ENCODE results near the gene GRPEL1. TPM values are rescaled to one million over a fixed set of nuclear protein-coding genes. Genes with fewer than 3 reads are reported as not detected.

GRPEL1 gene
- polyA plus RNA-seq, 1 donor from 2014 or later, result 28.5 TPM

DNA sequence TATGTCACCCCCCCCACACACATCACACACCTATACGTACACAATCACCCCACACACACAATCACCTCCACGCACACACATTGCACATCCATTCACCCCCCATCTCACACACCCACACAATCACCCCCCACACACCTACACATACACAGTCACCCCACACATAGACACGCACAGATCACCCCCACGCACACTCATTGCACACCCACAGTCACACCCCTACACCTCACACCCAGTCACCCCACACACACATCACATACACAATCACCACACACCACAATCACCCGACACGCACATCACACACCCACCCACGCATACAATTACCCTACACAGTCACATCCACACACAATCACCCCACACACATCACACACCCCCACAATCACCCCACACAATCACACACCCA lies 40.6 kb downstream of the GRPEL1 start:
- Histone ChIP-seq H3K9me2 (ENCODE audit: insufficient read depth, low read length) (no peaks in the 10 kb centered on the region), H3F3A (ENCODE audit: insufficient read depth, low read length, poor library complexity, severe bottlenecking) (no peaks in the 10 kb centered on the region), H3K36me3 (ENCODE audit: insufficient read depth, low read length) (no peaks in the 10 kb centered on the region), H3K79me2 (replicated peaks; ENCODE audit: insufficient read depth, low read length) (no peaks in the 10 kb centered on the region), H3K4me2 (ENCODE audit: low read length) (no peak overlapping the region), H2AFZ (ENCODE audit: low read depth, low read length) (no peak overlapping the region), H3K4me3 (ENCODE audit: low read length) (no peak overlapping the region), H3K9me3 (ENCODE audit: low read length) (no peaks in the 10 kb centered on the region), H4K20me1 (ENCODE audit: insufficient read depth) (no peaks in the 10 kb centered on the region), H3K9ac (ENCODE audit: low read length) (no peak overlapping the region), H3K27ac (ENCODE audit: low read length) (no peak overlapping the region), H3K27me3 (ENCODE audit: insufficient read depth, low read depth, low read length) (no peaks in the 10 kb centered on the region)
- TF ChIP-seq, protein P1, sequence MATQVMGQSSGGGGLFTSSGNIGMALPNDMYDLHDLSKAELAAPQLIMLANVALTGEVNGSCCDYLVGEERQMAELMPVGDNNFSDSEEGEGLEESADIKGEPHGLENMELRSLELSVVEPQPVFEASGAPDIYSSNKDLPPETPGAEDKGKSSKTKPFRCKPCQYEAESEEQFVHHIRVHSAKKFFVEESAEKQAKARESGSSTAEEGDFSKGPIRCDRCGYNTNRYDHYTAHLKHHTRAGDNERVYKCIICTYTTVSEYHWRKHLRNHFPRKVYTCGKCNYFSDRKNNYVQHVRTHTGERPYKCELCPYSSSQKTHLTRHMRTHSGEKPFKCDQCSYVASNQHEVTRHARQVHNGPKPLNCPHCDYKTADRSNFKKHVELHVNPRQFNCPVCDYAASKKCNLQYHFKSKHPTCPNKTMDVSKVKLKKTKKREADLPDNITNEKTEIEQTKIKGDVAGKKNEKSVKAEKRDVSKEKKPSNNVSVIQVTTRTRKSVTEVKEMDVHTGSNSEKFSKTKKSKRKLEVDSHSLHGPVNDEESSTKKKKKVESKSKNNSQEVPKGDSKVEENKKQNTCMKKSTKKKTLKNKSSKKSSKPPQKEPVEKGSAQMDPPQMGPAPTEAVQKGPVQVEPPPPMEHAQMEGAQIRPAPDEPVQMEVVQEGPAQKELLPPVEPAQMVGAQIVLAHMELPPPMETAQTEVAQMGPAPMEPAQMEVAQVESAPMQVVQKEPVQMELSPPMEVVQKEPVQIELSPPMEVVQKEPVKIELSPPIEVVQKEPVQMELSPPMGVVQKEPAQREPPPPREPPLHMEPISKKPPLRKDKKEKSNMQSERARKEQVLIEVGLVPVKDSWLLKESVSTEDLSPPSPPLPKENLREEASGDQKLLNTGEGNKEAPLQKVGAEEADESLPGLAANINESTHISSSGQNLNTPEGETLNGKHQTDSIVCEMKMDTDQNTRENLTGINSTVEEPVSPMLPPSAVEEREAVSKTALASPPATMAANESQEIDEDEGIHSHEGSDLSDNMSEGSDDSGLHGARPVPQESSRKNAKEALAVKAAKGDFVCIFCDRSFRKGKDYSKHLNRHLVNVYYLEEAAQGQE (IDR thresholded peaks at IDR 0.05; ENCODE audit: borderline replicate concordance), result no peak
- TF ChIP-seq EZH2 (IDR thresholded peaks at IDR 0.05; ENCODE audit: borderline replicate concordance, insufficient read depth, low read length, poor library complexity, severe bottlenecking) (no peak), EP300 (conservative IDR thresholded peaks at IDR 0.05; ENCODE audit: poor library complexity, severe bottlenecking) (no peak), RAD21 (conservative IDR thresholded peaks at IDR 0.05) (no peak), TAF1 (IDR thresholded peaks at IDR 0.05; ENCODE audit: low read depth) (no peak), SMC3 (conservative IDR thresholded peaks at IDR 0.05; ENCODE audit: poor library complexity) (no peak), POLR2AphosphoS5 (IDR thresholded peaks at IDR 0.05) (no peak), MXI1 (conservative IDR thresholded peaks at IDR 0.05; ENCODE audit: poor library complexity, severe bottlenecking) (no peak)
- TF ChIP-seq, protein P2, sequence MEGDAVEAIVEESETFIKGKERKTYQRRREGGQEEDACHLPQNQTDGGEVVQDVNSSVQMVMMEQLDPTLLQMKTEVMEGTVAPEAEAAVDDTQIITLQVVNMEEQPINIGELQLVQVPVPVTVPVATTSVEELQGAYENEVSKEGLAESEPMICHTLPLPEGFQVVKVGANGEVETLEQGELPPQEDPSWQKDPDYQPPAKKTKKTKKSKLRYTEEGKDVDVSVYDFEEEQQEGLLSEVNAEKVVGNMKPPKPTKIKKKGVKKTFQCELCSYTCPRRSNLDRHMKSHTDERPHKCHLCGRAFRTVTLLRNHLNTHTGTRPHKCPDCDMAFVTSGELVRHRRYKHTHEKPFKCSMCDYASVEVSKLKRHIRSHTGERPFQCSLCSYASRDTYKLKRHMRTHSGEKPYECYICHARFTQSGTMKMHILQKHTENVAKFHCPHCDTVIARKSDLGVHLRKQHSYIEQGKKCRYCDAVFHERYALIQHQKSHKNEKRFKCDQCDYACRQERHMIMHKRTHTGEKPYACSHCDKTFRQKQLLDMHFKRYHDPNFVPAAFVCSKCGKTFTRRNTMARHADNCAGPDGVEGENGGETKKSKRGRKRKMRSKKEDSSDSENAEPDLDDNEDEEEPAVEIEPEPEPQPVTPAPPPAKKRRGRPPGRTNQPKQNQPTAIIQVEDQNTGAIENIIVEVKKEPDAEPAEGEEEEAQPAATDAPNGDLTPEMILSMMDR (IDR thresholded peaks at IDR 0.05; ENCODE audit: poor library complexity, severe bottlenecking), result no peak

DNA sequence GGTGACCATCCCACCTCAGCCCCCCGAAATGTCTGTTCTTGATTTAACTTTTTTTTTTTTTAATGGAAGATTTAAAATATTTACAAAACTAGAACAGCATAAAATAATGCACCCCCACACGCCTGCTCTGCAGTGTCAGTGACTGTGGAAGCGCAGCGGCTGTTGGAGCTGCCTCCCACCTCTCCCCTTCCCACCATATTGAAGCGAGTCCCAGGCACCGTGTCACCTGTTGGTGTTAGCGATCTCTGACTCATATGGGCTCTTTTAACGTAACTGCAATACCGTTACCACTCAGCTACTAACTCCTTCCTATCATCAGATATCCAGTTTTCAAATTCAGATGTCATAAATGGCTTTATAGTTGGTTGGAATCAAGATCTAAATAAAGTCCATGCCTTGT lies 41.8 kb downstream of the GRPEL1 start:
- no peak for TF ChIP-seq SMC3 (conservative IDR thresholded peaks at IDR 0.05; ENCODE audit: poor library complexity)
- no peak for TF ChIP-seq TAF1 (IDR thresholded peaks at IDR 0.05; ENCODE audit: low read depth)
- no peak for TF ChIP-seq EP300 (conservative IDR thresholded peaks at IDR 0.05; ENCODE audit: poor library complexity, severe bottlenecking)
- TF ChIP-seq EZH2 (IDR thresholded peaks at IDR 0.05; ENCODE audit: borderline replicate concordance, insufficient read depth, low read length, poor library complexity, severe bottlenecking), result no peak
- no peak for TF ChIP-seq RAD21 (conservative IDR thresholded peaks at IDR 0.05)
- no peak for TF ChIP-seq POLR2AphosphoS5 (IDR thresholded peaks at IDR 0.05)
- TF ChIP-seq, protein P2 (IDR thresholded peaks at IDR 0.05; ENCODE audit: poor library complexity, severe bottlenecking), result no peak
- TF ChIP-seq MXI1 (conservative IDR thresholded peaks at IDR 0.05; ENCODE audit: poor library complexity, severe bottlenecking), result no peak
- TF ChIP-seq, protein P1 (IDR thresholded peaks at IDR 0.05; ENCODE audit: borderline replicate concordance), result no peak

More for the DNA sequence above, 41.8 kb downstream of the GRPEL1 start:
- Histone ChIP-seq H4K20me1 (ENCODE audit: insufficient read depth) (no peaks in the 10 kb centered on the region), H3K36me3 (ENCODE audit: insufficient read depth, low read length) (no peaks in the 10 kb centered on the region), H3K27me3 (ENCODE audit: insufficient read depth, low read depth, low read length) (no peaks in the 10 kb centered on the region), H3K27ac (ENCODE audit: low read length) (no peak overlapping the region), H3F3A (ENCODE audit: insufficient read depth, low read length, poor library complexity, severe bottlenecking) (no peaks in the 10 kb centered on the region), H3K79me2 (replicated peaks; ENCODE audit: insufficient read depth, low read length) (no peaks in the 10 kb centered on the region), H3K9me3 (ENCODE audit: low read length) (no peaks in the 10 kb centered on the region), H3K9me2 (ENCODE audit: insufficient read depth, low read length) (no peaks in the 10 kb centered on the region), H2AFZ (ENCODE audit: low read depth, low read length) (no peak overlapping the region), H3K4me3 (ENCODE audit: low read length) (no peak overlapping the region), H3K4me2 (ENCODE audit: low read length) (no peak overlapping the region), H3K9ac (ENCODE audit: low read length) (no peak overlapping the region)

All from neural cell (in vitro differentiated cells).